Mammary epithelial cell (primary cell): ENCODE results near the gene TASOR.

Experiments
- CTCF ChIP-seq, 2 donors: IDR thresholded peaks in 1 of 2; conservative IDR thresholded peaks in 1 of 2; 2 replicates each; pipeline ENCODE4 v1.5.1; 2011 to 2012; ENCODE audit warnings: inconsistent platforms in 2 of 2, low read length in 2 of 2, mild to moderate bottlenecking in 2 of 2, control low read depth in 1 of 2, low read depth in 1 of 2; ENCODE audit not compliant: insufficient read depth in 1 of 2; ENCODE audit errors: extremely low read depth in 1 of 2
- EZH2 ChIP-seq: IDR thresholded peaks from 2 replicates; pipeline ENCODE4 v1.6.1; 2012; ENCODE audit warnings: low read length, inconsistent platforms, borderline replicate concordance

GRCh38 chr3:56725175-56725574 lies 42.1 kb upstream of the TASOR start:
- no peak for TF ChIP-seq CTCF (conservative IDR thresholded peaks at IDR 0.05 in 1 of 2, IDR thresholded peaks at IDR 0.05 in 1 of 2; ENCODE audit: extremely low read depth in 1 of 2, insufficient read depth in 1 of 2, low read depth in 1 of 2, low read length in 2 of 2)
- no peak for TF ChIP-seq EZH2
